Measurements from ENCODE around the gene NAV2.

NAV2 gene

DNA sequence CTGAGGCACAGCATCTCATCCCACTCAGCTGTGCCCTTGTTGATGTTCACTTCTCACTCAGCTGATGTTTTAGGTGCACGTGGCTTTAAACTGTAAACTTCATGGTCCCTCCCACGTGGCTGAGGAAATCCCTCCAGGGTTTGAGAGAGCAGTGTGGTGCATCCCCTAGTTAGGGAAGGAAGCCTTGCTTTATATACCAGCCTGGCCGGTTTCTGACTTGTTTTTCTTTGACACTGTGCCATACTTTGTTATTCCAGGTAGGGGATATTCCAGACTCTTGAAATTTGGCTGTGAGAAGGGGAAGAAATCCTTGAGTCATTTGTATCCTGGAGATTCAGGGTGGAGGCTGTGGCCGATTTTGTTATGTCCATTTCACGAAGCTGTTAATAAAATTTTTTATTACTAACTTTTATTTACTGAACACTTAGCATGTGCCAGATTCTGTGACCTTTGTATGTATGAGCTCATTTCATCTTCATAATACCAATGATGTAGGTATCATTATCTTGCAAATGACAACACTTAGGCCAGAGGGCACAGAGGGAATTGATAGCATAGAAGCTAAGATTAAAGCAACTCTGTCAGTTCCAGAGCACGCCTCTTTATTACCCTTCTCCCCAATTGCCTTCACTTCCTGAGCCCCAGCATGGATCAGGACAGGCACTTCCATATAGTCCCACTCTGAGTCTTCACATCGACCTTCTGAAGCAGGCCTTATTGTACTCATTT is 116.6 kb downstream of the NAV2 start:
- no peak overlapping the region for H3K4me3 Mint-ChIP-seq
- no peaks in the 10 kb centered on the region for H3K27me3 Mint-ChIP-seq (ENCODE audit: low read depth, poor library complexity)
- no peak for DNase-seq
- H3K36me3 Mint-ChIP-seq (ENCODE audit: low read depth): peaks cover 13% of the 10 kb centered on the region
- no peak overlapping the region for H3K27ac Mint-ChIP-seq
- peaks cover 12% of the 10 kb centered on the region for H3K9me3 Mint-ChIP-seq
- peaks cover 60% of the 10 kb centered on the region for H3K4me1 Mint-ChIP-seq
- TF ChIP-seq, protein P1, sequence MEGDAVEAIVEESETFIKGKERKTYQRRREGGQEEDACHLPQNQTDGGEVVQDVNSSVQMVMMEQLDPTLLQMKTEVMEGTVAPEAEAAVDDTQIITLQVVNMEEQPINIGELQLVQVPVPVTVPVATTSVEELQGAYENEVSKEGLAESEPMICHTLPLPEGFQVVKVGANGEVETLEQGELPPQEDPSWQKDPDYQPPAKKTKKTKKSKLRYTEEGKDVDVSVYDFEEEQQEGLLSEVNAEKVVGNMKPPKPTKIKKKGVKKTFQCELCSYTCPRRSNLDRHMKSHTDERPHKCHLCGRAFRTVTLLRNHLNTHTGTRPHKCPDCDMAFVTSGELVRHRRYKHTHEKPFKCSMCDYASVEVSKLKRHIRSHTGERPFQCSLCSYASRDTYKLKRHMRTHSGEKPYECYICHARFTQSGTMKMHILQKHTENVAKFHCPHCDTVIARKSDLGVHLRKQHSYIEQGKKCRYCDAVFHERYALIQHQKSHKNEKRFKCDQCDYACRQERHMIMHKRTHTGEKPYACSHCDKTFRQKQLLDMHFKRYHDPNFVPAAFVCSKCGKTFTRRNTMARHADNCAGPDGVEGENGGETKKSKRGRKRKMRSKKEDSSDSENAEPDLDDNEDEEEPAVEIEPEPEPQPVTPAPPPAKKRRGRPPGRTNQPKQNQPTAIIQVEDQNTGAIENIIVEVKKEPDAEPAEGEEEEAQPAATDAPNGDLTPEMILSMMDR (IDR thresholded peaks at IDR 0.05): no peak

DNA sequence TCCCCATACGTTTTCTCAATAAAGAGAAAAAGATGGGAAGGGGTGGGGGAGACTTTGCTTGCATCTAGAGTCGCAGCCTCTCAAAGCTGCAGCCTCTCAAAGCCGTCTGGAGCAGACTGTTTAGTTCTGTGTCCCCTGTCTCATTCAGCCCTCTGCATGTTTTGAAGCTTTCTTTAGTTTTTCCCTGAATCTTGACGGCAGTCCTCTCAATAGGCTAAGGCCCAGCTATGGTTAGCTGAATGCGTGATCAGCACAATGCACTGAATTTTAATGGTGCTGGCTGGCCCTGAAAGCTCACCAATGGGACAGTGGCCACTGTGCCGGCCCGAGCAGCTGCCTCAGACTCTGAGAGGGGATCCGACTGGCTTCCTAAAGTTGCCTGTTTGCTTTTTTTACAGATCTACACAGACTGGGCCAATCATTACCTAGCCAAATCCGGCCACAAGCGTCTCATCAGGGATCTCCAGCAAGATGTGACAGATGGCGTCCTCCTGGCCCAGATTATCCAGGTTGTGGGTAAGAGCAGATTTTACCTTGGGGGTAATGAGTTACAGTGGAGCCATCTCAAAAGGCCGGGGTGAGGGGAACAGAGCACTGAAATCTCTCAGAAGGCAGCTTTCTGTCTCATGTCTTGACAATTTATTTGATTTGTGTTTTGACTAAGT is 119.6 kb downstream of the NAV2 start:
- DNase-seq: no peak
- no peak overlapping the region for H3K27ac Mint-ChIP-seq
- H3K36me3 Mint-ChIP-seq (ENCODE audit: low read depth): peaks cover 21% of the 10 kb centered on the region
- no peak overlapping the region for H3K4me3 Mint-ChIP-seq
- H3K4me1 Mint-ChIP-seq: peaks cover 41% of the 10 kb centered on the region
- TF ChIP-seq, protein P1 (IDR thresholded peaks at IDR 0.05): no peak
- peaks cover 3% of the 10 kb centered on the region for H3K27me3 Mint-ChIP-seq (ENCODE audit: low read depth, poor library complexity)
- peaks cover 14% of the 10 kb centered on the region for H3K9me3 Mint-ChIP-seq

DNA sequence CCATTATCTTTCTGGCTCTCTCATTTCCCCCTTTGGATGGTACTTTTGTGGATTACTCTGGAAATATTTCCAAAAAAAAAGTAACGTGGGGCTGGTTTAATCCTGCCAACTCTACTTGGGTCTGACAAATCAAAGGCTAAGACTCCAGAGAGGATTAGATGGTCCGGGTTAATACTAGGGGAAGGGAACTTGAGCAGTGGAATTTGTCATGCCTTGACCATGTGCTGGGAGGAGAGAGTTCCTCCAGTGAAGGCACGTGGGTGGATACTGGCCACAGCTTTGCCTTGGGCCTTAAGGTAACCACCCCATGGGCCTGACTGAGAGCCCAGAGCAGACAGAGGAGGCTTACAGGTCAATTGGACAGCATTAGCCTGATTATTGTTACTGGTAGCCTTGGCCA is 120.3 kb downstream of the NAV2 start:
- peaks cover 3% of the 10 kb centered on the region for H3K27me3 Mint-ChIP-seq (ENCODE audit: low read depth, poor library complexity)
- H3K4me3 Mint-ChIP-seq: no peak overlapping the region
- TF ChIP-seq, protein P1 (IDR thresholded peaks at IDR 0.05): no peak
- no peak overlapping the region for H3K27ac Mint-ChIP-seq
- DNase-seq: no peak
- H3K36me3 Mint-ChIP-seq (ENCODE audit: low read depth): peaks cover 21% of the 10 kb centered on the region
- peaks cover 14% of the 10 kb centered on the region for H3K9me3 Mint-ChIP-seq
- H3K4me1 Mint-ChIP-seq: peaks cover 38% of the 10 kb centered on the region

DNA sequence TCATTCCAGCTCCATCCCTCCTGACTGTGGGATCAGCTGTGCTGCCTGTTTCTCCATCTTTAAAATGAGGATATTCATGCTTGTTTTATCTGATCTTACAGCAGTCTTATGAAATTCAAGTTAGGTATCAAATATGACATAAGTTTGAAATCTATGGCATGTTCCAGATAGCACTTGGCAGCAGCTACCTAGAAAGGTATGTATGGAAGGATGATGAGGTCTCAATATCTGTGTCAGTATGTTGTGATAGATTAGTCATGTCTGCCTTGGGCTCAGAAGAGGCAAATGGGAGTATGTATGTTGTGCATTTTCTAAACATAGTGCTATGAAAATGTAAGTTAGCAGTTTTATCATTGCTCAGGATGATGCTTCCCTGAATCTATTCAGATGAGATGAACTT is 122.1 kb downstream of the NAV2 start:
- no peak for DNase-seq
- H3K9me3 Mint-ChIP-seq: peaks cover 14% of the 10 kb centered on the region
- no peak overlapping the region for H3K4me3 Mint-ChIP-seq
- no peak overlapping the region for H3K27ac Mint-ChIP-seq
- H3K4me1 Mint-ChIP-seq: peaks cover 31% of the 10 kb centered on the region
- H3K36me3 Mint-ChIP-seq (ENCODE audit: low read depth): peaks cover 21% of the 10 kb centered on the region
- TF ChIP-seq, protein P1 (IDR thresholded peaks at IDR 0.05): no peak
- peaks cover 3% of the 10 kb centered on the region for H3K27me3 Mint-ChIP-seq (ENCODE audit: low read depth, poor library complexity)

DNA sequence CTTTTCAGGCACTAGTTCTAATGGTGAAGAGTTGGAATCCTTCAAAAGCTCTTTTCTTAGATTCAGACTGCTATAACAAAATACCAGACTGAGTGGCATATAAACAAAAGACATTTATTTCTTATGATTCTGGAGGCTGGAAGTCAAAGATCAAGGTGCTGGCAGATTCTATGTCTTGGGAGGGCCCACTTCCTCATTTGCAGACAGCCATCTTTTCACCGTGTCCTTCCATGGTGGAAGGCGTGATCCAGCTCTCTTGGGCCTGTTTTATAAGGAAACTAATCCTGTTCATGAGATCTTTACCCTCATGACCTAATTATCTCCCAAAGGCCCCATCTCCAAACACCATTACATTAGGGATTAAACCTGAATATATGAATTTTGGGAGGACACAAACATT is 124.0 kb downstream of the NAV2 start:
- H3K36me3 Mint-ChIP-seq (ENCODE audit: low read depth): peaks cover 21% of the 10 kb centered on the region
- no peak overlapping the region for H3K27ac Mint-ChIP-seq
- no peak overlapping the region for H3K4me3 Mint-ChIP-seq
- TF ChIP-seq, protein P1 (IDR thresholded peaks at IDR 0.05): no peak
- no peak for DNase-seq
- H3K4me1 Mint-ChIP-seq: peaks cover 23% of the 10 kb centered on the region
- H3K9me3 Mint-ChIP-seq: peaks cover 14% of the 10 kb centered on the region
- H3K27me3 Mint-ChIP-seq (ENCODE audit: low read depth, poor library complexity): peaks cover 3% of the 10 kb centered on the region
